Astrocyte of the spinal cord (primary cell): ENCODE data around the gene DOK3.

Experiments used
- DNase-seq: peaks from one replicate; pipeline ENCODE4 v3.0.0; 2011; ENCODE audit warnings: low read depth, low spot score
- H3K4me3 ChIP-seq: 2 replicates; pipeline ENCODE4 v1.5.1; 2011; ENCODE audit warnings: low read depth, mild to moderate bottlenecking, low read length, moderate library complexity
- CTCF ChIP-seq: IDR thresholded peaks from 2 replicates; pipeline ENCODE4 v1.5.1; 2012; ENCODE audit warnings: low read depth, mild to moderate bottlenecking, low read length, inconsistent platforms
- in situ Hi-C: cut with HindIII; loops from 2 replicates; pipeline ENCODE4 v1.10.0; 2017; ENCODE audit warnings: low sequenced_read_pairs

Gene DOK3

DNA sequence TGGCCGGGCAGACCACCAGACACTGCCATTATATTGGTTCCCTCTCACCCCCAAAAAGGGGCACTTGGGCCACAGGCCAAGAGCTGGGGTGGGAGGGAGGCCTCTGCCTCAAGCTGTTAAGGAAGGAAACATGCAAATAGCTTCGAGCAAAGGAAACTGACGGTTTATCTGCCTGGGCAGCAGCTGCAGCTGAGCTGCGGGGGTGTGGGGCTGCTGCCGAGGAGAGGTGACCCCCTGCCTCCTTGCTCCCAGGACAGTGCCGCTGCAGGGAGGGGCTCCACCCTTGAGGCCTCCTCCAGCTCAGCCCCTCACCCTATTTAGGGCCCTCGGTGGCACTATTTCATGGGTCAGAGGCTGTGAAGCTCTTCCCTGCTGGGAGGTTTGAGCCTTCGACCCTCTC is 789 bp downstream of the DOK3 start:
- no peak overlapping the region for H3K4me3 ChIP-seq
- in situ Hi-C loops: no loop called here
- DNase-seq: no peak
- TF ChIP-seq CTCF: no peak

DNA sequence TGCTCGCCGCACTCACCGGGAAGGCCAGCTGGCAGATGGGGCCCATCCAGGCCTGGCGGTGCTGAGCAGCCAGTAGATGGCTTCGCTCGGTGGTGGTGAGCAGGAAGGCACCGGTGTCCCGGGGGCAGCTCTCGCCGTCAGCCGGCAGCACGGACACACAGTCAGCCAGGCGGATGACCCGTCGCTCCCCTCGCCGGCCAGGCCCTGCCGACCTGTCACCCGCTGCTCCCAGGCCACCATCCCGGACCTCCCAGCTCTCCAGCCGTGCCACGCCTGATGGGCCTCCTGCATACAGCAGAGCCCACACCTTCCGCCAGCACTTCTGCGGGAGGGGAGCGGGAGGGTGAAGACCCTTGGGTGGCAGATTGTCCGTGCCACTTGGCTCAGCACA is 1.4 kb downstream of the DOK3 start:
- H3K4me3 ChIP-seq: no peak overlapping the region
- in situ Hi-C loops: no loop called here
- no peak for TF ChIP-seq CTCF
- no peak for DNase-seq

- TF ChIP-seq CTCF: no peak
- no peak for DNase-seq
- H3K4me3 ChIP-seq: no peak overlapping the region
- in situ Hi-C loops: no loop called here
These were observed 1.9 kb downstream of the DOK3 start for GRCh38 chr5:177507596-177508220.

DNA sequence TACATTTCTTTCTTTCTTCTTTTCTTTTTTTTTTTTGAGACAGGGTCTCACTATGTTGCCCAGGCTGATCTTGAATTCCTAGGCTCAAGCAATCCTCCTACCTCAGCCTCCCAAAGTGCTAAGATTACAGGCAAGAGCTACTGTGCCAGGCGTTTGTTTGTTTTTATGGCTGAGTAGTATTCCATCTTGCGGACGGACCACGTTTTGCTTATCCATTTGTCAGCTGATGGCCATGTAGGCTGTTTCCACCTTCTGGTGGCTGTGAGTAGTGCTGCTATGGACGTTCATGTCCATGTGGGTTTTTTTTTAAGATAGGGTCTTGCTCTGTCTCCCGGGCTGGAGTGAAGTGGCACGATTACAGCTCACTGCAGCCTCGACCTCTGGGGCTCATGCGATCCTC is 2.5 kb downstream of the DOK3 start:
- peak; percentile 38 for TF ChIP-seq CTCF
- no peak overlapping the region for H3K4me3 ChIP-seq
- in situ Hi-C loops: no loop called here
- no peak for DNase-seq

GRCh38 chr5:177505075-177505474 is 4.6 kb downstream of the DOK3 start:
- no peak for DNase-seq
- H3K4me3 ChIP-seq: no peak overlapping the region
- no peak for TF ChIP-seq CTCF
- in situ Hi-C loops: no loop called here

GRCh38 chr5:177504086-177505056 is 5.3 kb downstream of the DOK3 start:
- DNase-seq: no peak
- TF ChIP-seq CTCF: no peak
- in situ Hi-C loops: no loop called here
- no peak overlapping the region for H3K4me3 ChIP-seq
